AG04449 (cell line): ENCODE results near the gene MPZL1.

Experiments used
- CTCF ChIA-PET: fragments of 350-600 bp; formaldehyde crosslinking; extraction: SDS; loops from one replicate; lab custom pipeline; 2021; ENCODE audit warnings: antibody characterized with exemption; lab: Yijun Ruan, JAX
- POLR2A ChIA-PET: fragments of 400-600, 350-600 bp; formaldehyde crosslinking; extraction: SDS; loops from one replicate; lab custom pipeline; 2020; ENCODE audit warnings: antibody characterized with exemption, inconsistent platforms; lab: Yijun Ruan, JAX
- DNase-seq: peaks from one replicate; pipeline ENCODE4 v3.0.0-alpha.2; 2010; ENCODE audit warnings: low read depth, low spot score
- H3K4me3 ChIP-seq: 2 replicates; pipeline ENCODE4 v1.5.1; 2011; ENCODE audit warnings: low read depth, mild to moderate bottlenecking, control low read depth, low read length
- CTCF ChIP-seq: IDR thresholded peaks from one replicate; pipeline ENCODE4 v1.5.1; 2011; ENCODE audit warnings: mild to moderate bottlenecking, moderate library complexity, low read length, control low read depth, inconsistent platforms; ENCODE audit not compliant: insufficient read depth; ENCODE audit errors: missing control alignments

The MPZL1 gene

DNA sequence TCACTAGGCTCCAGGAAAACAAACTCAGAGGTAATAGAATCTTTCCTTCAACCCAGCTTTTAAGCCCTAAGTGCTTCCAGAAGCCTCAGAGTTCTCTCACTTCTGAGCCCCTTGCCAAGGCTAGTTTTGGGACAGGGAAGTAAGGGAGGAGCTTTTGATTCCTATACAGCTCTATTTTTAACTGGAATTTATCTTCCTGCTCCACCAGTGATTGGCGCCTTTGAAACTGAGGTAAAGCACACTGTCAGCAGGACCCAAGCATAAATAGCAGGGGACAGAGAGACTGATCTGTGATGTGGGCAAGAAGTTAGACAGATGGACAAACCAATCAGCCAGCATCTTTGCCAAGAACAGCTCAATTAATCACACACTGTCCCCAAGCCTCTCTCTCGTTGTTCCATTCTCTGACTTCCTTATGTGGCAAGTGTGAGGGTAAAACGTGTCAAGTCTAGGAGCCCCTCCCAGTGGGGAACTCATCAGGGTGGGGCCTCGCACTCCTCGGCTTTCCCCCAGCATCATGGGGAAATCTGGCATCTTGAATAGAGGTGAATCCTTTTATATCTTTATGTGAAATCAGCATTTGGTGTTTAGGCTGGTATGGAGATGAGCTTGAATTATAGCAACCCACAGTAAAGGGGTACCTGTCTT, 40.2 kb upstream of the MPZL1 start:
- ChIA-PET POLR2A (no interaction called here), CTCF (interaction anchor here (0.7 to 1.8 kb wide), 5 partner anchors 11 to 401 kb away, joined by 3 to 7 read pairs (median 5); partner anchors contain the start of gene CREG1)
- DNase-seq, result no peak
- H3K4me3 ChIP-seq, result no peak overlapping the region
- no peak for TF ChIP-seq CTCF

- ChIA-PET POLR2A (no interaction called here), CTCF (interaction anchor here (1.3 kb wide), 1 partner anchor 82 kb away, joined by 6 read pairs; no protein-coding TSS in a partner anchor)
- H3K4me3 ChIP-seq, result no peak overlapping the region
- no peak for TF ChIP-seq CTCF
- DNase-seq, result no peak
These were observed 38.6 kb upstream of the MPZL1 start for GRCh38 chr1:167683226-167683625.

DNA sequence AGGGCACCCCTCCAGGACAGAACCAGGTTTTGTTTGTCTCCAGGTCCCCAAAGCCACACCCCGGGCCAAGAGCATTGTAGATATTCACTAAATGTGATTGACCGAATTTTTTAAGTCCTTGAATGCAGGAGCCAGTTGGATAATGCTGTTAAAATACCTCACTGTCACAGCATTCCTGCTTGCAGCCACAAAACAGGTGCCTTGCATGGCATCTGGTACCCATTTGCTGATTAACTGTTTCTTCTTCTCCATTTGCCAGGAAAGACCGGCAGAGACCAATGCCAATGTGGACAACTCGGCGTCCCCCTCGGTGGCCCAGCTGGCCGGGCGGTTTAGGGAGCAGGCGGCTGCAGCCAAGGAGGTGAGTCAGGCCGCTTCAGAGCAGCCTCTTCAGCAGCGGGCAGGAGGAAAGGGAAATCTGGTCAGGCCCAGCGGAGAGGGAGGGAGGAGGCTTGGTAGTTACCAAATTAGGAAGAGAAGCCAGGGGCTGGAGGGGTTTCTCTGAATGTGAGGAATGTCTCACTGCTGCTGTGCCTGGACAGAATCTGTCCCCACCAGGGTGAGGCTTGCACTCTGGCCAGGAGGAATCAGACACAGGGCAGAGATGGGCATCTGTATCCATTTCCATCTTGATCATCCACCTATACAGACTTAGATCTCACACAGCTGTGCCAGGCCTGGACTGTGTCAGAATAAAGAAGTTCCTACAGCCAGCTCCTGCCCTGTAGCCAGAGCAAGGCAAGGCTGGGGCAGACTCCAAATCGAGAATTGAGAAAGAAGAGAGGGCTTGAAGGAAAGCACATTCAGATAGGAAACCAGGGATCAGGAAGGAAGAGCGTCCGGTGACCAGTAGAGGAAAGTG, 37.9 kb upstream of the MPZL1 start:
- TF ChIP-seq CTCF, result no peak
- no peak overlapping the region for H3K4me3 ChIP-seq
- DNase-seq, result no peak
- ChIA-PET CTCF (interaction anchor here (0.7 to 1.3 kb wide), 4 partner anchors 10 to 90 kb away, joined by 3 to 6 read pairs (median 4); no protein-coding TSS in a partner anchor), POLR2A (no interaction called here)

DNA sequence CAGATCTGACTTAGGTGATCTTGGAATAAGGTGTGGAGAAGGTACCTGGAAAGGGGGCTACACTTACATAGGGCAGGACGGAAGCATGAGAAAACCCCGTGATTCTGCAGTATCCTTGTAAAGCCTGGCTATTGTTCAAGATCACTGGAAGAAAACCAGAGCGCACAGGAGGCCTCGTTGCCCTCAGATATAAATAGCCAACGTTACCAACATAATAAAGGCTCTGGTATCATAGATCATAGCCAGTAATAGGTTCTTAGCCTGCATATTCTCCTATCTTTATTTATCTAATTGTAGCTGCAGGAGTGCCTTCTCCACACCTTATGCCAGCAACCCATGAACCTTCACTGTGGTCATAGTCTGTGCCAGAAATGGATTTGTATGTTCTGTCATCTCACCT, 35.9 kb upstream of the MPZL1 start:
- no peak for TF ChIP-seq CTCF
- H3K4me3 ChIP-seq, result no peak overlapping the region
- ChIA-PET POLR2A (no interaction called here), CTCF (interaction anchor here (1.1 to 10.8 kb wide), 6 partner anchors 12 to 325 kb away, joined by 3 to 250 read pairs (median 28); no protein-coding TSS in a partner anchor)
- DNase-seq, result no peak

DNA sequence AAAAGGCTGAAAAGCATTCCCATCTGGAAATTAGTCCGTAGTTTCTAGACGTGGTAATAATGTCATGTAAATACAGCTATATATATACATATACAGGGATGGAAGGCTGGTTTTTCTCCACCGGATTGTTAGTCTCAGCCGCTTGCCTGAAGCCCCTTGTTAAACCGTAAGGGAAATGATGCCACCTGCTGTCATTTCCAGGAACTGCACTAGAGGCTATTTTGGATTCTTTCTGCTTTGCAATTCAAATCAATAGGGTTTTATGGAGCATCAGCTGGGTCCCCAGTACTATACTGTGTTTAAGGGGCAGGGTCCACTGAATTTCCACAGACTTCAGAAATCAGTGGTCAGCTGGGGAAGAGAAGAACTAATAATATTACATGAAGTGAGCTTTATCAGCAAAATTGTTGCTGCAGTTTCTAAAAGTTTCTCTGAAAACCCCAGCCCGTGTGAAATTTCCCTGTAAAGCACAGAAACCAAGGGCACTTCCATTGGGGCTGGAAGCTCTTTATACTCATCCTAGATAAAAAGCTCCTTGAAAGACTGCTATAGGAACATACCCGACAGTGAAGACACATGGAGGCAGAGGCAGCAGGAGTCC, 33.8 kb upstream of the MPZL1 start:
- POLR2A ChIA-PET, result no interaction called here
- CTCF ChIA-PET, result interaction anchor here (0.5 to 10.8 kb wide), 57 partner anchors 9 to 713 kb away, joined by 3 to 250 read pairs (median 5); partner anchors contain the start of gene CREG1
- H3K4me3 ChIP-seq, result no peak overlapping the region
- peak; percentile 51 for DNase-seq
- peak; percentile 80 for TF ChIP-seq CTCF
